HTR-8/SVneo (cell line): Measurements from ENCODE around the gene PRKACB.
"Not testable (repeated sequence)": the region's sequence is repeated elsewhere in the genome, so short reads cannot be mapped to it uniquely, and the experiment has no call there.

ENCODE experiments used
- DNase-seq: peaks from one replicate; pipeline ENCODE4 v3.0.0; 2011; ENCODE audit warnings: low spot score, mixed read lengths; ENCODE audit not compliant: insufficient read length
- FAIRE-seq: peaks from 2 replicates; lab custom pipeline; 2011; peaks lifted over from hg19 to GRCh38; lab: Jason Lieb, UNC

PRKACB gene

DNA sequence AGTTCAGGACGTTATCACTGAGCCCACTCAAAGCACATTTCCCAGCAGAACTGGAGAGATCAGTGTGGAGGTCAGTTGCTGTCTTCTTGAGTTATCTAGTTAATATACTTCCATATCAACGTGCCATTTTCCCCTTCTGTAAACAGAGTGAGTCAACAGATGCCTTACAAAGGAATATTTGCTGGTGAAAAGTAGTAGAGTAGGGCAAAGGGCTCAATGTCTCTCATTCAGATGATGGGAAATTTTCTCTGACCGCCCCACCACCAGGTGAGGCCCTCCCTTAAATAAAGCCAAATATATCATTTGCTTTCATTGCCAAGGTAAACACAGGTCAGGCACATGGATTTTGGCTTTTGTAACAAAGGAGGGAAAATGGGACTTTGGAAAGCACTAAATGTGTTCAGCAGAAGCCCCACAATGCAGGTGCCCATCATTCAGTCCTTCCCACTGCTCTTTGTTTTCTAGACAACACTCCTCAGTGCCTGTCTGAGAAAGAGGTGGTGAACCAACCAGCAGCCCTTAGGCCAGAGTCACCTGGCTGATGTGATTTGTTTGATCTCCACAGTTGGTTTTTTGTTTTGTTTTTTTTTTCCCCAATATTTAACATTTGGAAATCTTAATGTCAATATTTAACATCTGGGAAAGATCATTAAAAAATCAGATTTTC, 116.9 kb downstream of the PRKACB start:
- FAIRE-seq, result no peak
- DNase-seq, result no peak

DNA sequence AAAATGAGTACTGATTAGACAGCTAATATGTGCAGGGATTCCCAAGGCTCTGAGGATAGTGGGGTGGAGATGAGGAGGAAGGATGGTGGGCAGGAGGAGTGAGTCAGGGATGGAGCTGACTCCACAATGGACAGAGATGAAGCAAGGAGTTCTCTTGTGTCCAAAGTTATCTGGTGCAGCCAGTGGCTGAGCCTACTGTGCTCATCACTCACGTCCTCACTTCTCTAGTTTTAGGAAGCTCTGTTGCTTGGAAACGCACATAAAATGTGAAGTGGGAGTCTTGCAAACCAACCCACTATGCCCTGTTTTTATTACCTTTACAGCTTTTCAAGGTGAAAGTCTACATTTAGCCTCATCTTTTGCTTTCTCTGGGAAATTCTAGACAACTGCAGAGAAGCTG, 120.9 kb downstream of the PRKACB start:
- FAIRE-seq, result no peak

DNA sequence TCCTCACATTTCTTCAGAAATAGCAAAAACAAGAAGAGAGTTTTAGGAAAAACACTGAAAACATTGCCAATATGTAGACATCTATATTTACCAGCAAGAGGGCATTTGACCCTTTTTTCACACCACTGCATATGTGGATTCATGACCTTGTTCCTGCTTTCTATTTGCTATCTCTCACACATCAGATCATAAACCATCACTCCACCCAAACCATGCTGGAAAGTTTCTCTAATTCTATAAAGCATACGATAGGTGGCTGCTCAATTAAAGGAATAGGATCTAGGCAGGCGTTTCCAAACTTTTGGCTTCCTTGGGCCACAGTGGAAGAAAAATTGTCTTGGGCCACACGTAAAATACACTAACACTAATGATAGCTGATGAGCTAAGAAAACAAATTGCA, 121.8 kb downstream of the PRKACB start:
- FAIRE-seq, result no peak

More for the DNA sequence above, 120.9 kb downstream of the PRKACB start:
- no peak for DNase-seq

DNA sequence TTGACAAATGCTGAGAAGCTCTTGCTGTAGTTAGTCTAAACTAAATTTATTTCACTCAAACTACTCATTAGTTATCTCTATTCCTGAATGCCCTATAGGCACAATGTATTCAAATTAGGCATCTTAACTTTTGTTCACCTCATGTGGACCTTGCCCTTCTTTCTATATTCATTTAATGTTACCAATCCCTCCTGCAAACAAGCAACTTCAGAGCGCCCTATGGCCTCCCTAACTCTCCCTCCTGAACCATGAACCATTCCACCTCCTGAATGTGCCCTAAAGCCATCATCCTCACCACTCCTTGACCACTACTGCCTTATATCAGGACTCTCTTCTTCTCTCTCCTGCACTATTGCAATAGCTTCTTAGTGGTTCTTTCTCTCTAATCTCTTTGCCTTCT, 122.7 kb downstream of the PRKACB start:
- FAIRE-seq (no peak), DNase-seq (no peak)

More for the DNA sequence above, 121.8 kb downstream of the PRKACB start:
- no peak for DNase-seq

DNA sequence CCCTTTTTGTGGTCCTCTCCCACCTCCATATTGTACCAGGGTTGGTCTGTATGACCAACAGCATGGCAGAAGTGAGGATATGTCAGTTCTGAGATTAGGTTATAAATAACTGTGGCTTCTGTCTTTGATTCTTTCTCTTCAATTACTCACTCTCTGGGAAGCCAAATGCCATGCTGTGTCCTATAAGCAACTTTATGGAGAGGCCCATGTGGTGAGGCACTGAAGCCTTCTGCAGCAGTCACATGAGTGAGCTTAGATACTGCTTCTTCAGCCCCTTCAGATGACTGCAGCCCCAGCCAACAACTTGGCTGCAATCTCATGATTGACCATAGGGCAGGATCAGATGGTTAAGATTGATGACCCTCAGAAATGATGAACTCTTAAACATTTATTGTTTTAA, 123.4 kb downstream of the PRKACB start:
- no peak for FAIRE-seq
- no peak for DNase-seq

DNA sequence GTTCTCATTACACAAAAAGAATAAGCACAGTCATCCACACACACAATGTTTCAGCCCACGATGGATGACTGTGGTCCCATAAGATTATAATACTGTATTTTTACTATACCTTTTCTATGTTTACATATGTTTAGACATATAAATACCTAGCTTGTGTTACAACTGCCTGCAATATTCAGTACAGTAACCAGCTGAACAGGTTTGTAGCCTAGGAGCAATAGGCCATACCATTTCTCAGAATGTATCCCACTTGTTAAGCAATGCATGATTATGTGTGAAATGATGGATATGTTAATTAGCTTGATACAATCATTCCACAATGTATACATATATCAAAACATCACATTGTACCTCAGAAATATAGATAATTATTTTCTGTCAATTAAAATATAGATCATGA, 124.3 kb downstream of the PRKACB start:
- FAIRE-seq (no peak), DNase-seq (no peak)

DNA sequence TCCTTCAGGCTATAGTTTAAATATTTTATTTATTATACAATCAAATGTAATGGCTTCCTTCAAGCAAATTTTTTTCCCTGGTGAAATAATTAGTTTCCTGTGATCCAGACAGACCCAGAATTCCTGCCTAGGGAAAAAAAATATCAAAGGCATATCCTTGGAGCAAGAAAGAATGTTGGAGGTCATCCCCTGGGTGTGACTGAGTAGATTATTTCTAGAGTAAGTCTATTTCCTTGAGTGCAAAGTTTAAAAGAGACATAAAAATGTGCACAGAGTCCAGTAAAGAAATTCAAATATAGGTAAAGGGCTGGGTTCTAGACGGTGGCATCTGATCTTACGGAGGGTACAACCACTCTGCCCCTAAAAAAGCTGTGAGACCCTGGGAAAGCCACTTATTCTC, 125.2 kb downstream of the PRKACB start:
- FAIRE-seq (no peak), DNase-seq (no peak)

DNA sequence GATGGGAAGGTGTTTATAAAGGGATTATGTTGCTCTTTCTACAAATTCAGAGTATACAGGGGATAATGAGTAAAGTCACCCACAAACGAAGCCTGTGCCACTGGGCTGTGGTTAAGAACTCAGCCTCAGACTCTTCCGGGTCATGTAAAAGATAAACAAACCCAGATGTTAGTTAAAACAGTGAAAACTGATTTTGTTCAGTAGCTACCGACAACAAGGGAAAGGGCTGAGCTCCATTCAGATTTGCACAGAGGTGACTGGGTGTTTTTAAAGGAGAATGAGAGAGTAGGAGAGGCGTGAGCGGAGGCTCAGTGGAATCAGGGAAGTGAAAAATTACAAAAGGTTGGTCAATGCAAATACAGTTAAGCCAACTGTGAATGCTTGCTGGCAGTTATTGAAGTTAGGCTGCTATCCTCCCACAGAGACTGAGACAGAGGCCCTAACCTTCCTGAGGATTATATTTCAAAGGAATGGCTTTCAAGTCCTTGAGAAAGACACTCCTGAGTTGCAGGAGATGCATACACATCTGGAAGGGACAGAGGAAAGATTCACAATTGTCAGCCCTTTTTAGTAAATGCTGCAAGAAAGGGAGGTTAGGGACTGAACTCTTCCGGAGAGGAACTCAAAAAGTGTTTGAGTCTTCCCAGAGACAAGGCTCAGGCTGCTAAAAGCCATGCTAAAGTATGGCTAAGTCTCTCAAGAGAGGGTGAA, 127.5 kb downstream of the PRKACB start:
- DNase-seq (no peak), FAIRE-seq (no peak)

DNA sequence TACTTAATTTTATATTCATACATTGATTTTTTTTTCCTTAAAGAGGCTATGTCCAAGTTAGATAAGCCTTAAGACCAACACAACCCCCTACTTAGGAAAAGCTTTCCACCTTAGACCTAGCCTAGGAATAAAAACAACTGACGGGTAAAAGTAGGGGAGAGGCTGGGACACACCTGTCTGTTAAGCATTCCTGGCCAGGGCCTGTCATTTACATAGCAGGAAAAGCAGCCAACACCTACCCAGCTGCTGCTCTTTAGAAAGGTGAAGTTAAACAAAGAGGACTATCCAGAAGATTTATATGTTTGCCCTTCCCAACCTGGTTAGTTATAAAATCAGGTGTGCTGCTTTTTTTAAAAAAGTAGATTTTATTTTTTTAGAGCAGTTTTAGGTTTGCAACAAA, 128.3 kb downstream of the PRKACB start:
- FAIRE-seq (no peak), DNase-seq (no peak)

DNA sequence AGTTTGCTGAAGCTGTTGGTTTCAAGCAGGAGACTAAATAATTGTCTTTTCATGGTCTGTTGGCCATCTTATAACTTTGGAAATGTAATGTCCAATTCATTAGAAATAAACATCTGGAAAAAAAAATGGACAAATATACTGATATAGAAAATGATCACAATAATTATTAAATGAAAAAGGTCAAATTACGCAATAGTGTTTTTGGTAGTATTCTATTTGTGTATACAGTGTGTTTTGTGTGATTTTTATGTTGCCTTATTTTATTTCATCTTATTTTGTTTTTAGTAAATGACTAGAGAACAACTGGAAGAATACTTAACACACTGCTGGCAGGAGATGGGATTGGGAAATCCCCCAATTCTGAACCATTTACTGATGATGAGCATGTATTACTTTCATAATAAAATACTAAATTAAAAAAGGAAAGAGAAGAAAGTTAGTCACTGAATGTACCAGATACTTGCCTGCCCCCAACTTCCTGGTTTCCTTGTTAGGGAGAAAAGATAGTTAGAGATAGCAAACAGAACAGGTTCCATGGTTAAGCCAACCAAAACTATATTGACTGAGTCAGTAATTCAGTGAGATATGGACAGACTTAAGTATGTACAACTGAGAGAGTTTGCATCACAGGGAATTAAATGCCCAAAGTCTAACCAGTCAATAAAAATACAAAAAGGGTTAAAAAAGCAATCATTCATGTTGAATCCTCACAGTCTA, 133.4 kb downstream of the PRKACB start:
- no peak for DNase-seq
- FAIRE-seq, result no peak

DNA sequence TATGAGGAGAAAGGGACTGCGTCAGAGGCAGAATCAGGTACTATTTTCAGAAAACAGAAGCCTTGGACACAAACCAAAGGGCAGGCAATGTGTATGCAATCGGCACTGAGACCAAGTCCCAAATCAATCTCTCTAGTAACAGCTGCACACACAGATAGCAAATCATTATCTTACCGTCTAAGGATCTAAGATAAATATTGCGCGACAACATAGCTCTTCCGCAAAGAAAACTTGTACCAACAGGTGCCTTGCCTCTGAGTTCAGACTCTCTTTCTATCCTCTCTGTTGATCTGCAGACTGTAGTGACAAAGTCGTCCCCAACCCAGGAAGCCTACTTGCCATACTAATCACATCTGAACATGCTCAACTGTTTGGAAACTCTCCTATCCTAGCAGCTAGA, 134.8 kb downstream of the PRKACB start:
- FAIRE-seq, result no peak

DNA sequence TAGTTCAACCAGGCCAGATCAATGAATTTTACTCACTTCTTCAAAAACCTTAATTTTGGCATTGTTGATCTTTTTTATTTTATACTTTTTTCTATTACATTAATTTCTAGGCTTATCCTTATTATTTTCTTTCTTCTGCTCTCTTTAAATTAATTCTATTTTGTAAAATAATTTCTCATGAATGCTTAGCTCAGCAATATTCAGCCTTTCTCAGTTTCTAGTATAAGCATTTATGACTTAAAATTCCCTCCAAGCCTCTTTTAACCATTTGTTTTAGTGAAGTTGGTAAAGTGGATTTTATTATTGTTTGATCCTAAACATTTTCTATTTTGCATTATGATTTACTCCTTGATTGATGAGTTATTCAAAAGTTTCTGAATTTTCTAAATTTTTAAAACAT, 136.8 kb downstream of the PRKACB start:
- no peak for FAIRE-seq

More for the DNA sequence above, 134.8 kb downstream of the PRKACB start:
- DNase-seq, result no peak

DNA sequence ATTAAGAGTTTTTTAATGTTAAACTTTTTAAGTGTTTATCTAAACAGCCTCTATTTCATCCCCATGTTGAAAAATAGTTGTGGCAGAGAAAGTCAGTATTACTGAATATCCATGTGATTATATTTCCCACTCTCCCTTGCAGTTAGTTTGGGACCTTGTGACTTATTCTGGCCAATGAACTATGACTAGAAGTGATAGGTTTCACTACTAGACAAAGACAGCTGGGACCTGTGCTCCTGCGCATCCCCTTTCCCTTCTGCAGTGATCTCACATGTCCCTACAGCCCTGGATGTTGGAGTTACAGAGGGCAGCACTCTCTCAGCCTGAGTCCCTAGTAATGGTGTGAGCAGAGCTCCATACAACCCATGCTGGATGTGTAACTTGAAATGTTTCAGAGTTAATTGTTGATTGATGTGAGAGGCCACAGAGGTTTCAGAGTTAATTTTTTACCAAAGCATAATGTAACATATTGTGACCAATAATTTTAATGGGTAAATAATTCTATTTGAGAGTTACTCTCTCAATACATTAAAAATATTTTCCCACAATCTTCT, 138.8 kb downstream of the PRKACB start:
- DNase-seq, result no peak
- FAIRE-seq, result no peak

More for the DNA sequence above, 136.8 kb downstream of the PRKACB start:
- DNase-seq, result no peak

DNA sequence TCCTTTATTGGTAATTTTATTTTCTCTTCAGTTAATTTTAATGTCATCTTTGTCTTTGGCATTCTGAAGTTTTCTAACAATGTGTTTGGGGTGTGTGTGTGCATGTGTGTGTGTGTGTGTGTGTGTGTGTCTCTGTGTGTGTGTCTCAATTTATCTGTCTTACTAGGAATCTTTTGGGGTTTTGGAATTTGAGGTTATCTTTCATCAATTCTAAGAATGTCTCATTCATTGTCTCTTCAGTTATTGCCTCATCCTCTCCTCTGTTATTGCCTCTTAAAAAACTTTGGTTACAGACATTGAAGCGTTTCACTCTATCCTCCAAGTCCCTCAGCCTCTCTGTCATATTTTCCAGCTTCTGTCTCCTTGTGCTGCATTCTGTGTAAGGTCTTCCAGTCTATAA, 139.3 kb downstream of the PRKACB start:
- no peak for DNase-seq
- no peak for FAIRE-seq

DNA sequence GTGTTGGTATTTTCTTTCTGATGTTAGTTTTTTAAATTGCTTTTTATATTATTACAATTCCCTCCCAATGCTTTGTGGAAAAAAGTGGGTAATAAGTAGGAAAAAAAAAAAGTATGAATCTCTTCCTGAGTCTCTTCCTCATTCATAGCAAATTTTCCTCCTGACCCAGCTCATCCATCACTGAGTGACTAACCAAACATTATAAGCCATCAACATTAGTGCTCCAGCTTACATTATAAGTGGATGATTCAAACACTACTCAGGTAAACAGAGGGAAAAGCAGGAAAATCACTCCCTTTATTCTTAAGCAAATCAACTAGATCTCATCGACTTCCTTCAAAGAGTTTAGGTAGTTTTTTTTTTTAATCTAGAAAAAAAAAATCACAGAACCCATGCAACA, 142.0 kb downstream of the PRKACB start:
- DNase-seq (no peak), FAIRE-seq (no peak)

DNA sequence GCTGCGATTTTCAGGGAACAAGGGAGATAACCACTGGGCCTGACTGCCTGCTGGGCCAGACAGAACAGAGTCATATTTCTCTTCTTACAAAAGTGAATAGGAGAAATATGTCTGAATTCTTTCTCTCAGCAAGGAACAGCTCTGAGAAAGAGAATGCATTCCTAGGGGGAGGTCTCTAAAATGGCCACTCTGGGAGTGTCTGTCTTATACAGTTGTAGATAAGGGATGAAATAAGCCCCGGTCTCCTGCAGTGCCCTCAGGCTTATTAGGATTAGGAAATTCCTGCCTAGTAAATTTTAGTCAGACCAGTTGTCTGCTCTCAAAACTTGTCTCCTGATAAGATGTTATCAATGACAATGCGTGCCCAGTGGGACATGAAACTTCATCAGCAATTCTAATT, 143.3 kb downstream of the PRKACB start:
- not testable (repeated sequence) for DNase-seq, FAIRE-seq
